Measurements from ENCODE around the gene CTAG2. TPM values are rescaled to one million over a fixed set of nuclear protein-coding genes. Genes with fewer than 3 reads are reported as not detected.

Gene CTAG2
- polyA plus RNA-seq, 2 donors: 2.8 TPM; not detected in 1

DNA sequence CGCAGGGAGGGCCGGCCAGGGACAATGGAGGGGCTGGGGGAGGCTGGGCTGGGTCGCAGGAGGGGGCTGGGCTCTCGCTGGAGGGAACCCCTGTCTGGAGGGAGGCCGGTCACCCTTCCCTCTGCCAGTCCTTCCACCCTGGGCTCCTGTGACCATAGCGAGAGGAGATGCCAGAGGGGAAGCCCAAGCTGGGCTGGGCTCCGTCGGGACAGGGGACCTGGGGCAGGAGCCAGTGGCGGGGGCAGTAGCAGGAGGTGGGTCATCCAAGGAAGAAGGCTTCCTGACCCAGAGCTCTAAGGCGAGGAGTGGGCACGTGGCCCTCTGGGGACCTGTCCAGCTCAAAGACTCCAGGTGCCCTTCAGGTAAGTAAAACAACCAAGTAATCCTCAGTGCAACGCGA is 51.2 kb downstream of the CTAG2 start:
- Histone ChIP-seq H3K27ac (ENCODE audit: low read depth in 2 of 2, low read length in 1 of 2) (no peak overlapping the region), H3K4me3 (ENCODE audit: low read depth in 1 of 2, low read length in 2 of 2) (no peak overlapping the region), H3K4me1 (ENCODE audit: control insufficient read depth in 2 of 2, insufficient read depth in 2 of 2, low read length in 1 of 2) (peaks cover 0 to 2% of the 10 kb centered on the region in 2 donors), H3K9me3 (ENCODE audit: control insufficient read depth in 2 of 2, insufficient read depth in 1 of 2, low read depth in 1 of 2, low read length in 1 of 2) (peaks cover 0 to 6% of the 10 kb centered on the region in 2 donors), H3K36me3 (ENCODE audit: control insufficient read depth in 2 of 2, insufficient read depth in 2 of 2, low read length in 1 of 2) (no peaks in the 10 kb centered on the region), H3K27me3 (ENCODE audit: control insufficient read depth in 1 of 2, insufficient read depth in 2 of 2, low read length in 2 of 2) (peaks cover 0 to 3% of the 10 kb centered on the region in 2 donors)
- WGBS, 2 donors: 75 to 77% methylated on average over 13 of the region's 13 CpGs

Other genes starting within 250 kb of the CTAG2 start
- gene DNASE1L1, start 244.3 kb downstream of the CTAG2 start, polyA plus RNA-seq: 10 to 100 TPM; 20.1 to 20.3 TPM
- gene TAFAZZIN, start 242.0 kb downstream of the CTAG2 start, polyA plus RNA-seq: 10 to 100 TPM; 28.9 to 59.5 TPM
- 10 to 100 TPM; 40.3 to 65.8 TPM for gene ATP6AP1, start 224.9 kb downstream of the CTAG2 start, polyA plus RNA-seq
- gene GDI1, start 216.4 kb downstream of the CTAG2 start, polyA plus RNA-seq: 10 to 100 TPM; 46.4 to 63.5 TPM
- 10 to 100 TPM; 37.5 to 46.6 TPM for gene FAM50A, start 209.4 kb downstream of the CTAG2 start, polyA plus RNA-seq
- gene PLXNA3, start 195.3 kb downstream of the CTAG2 start, polyA plus RNA-seq: 10 to 100 TPM in 1 of 2 donors, 1 to 10 TPM in 1; 4.3 to 19.0 TPM
- 10 to 100 TPM in 1 of 2 donors, 1 to 10 TPM in 1; 6.2 to 21.1 TPM for gene LAGE3, start 174.3 kb downstream of the CTAG2 start, polyA plus RNA-seq
- 10 to 100 TPM; 15.4 to 28.5 TPM for gene UBL4A, start 167.0 kb downstream of the CTAG2 start, polyA plus RNA-seq
- gene SLC10A3, start 162.9 kb downstream of the CTAG2 start, polyA plus RNA-seq: 10 to 100 TPM; 24.7 to 26.3 TPM
- gene FAM3A, start 137.3 kb downstream of the CTAG2 start, polyA plus RNA-seq: 10 to 100 TPM; 51.6 to 54.4 TPM
- 10 to 100 TPM; 42.7 to 46.9 TPM for gene G6PD, start 106.7 kb downstream of the CTAG2 start, polyA plus RNA-seq
- 10 to 100 TPM; 16.2 to 19.7 TPM for gene IKBKG, start 106.0 kb downstream of the CTAG2 start, polyA plus RNA-seq
- gene CTAG1A, start 68.4 kb downstream of the CTAG2 start, polyA plus RNA-seq: not detected
- gene CTAG1B, start 34.3 kb downstream of the CTAG2 start, polyA plus RNA-seq: under 1 TPM in 1 of 2 donors, not detected in 1; 0.04 TPM
- gene GAB3, start 97.5 kb upstream of the CTAG2 start, polyA plus RNA-seq: under 1 TPM; 0.56 to 0.57 TPM
- gene DKC1, start 109.3 kb upstream of the CTAG2 start, polyA plus RNA-seq: 10 to 100 TPM; 22.3 to 43.0 TPM
- gene MPP1, start 151.9 kb upstream of the CTAG2 start, polyA plus RNA-seq: 1 to 10 TPM; 4.1 to 6.4 TPM
- not detected for gene SMIM9, start 181.1 kb upstream of the CTAG2 start, polyA plus RNA-seq
- 10 to 100 TPM; 13.9 to 17.0 TPM for gene F8A1, start 232.8 kb upstream of the CTAG2 start, polyA plus RNA-seq

Data from esophagus (tissue), 2 donors.